Measurements from ENCODE around the gene IGF1R. TPM values are rescaled to one million over a fixed set of nuclear protein-coding genes. Genes with fewer than 3 reads are reported as not detected.

Gene IGF1R
- total and polyA plus RNA-seq, 2 of the 8 experiments (the other 6 are each of a cell fraction or from before 2014, with no cell fraction given), result 32.9 to 109 TPM

DNA sequence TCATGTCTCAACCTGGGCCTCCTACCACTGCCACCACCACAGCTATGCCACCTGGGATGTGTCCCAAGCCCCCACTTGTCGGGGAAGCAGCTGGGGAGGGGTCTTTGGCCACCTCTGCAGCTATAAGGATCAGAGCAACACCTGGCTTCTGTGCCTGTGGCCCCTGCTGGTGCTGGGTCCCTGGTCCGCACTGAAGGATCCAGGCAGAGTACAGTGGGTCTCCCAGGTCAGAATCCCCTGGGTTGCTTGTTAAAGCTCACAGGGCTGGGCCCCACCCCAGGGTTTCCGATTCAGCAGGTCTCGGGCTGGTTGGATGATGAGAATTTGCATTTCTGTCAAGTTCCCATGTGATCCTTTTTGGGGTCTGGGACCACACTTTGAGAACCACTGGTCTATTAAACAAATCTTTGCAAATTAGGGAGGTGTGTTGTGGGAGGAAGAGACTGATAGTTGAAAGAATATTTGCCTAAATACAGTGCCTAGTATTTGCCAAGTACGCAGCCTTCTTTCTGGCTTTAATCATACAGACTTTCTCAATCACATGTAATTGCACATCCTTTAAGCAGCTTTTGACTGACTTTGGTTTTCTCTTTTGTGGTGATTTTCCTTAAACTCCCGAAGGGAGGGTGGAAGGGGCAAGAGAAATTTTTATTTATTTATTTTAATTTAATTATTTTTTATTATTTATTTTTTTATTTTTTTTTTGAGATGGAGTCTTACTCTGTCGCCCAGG lies 127.3 kb downstream of the IGF1R start:
- Histone ChIP-seq H2BK20ac (ENCODE audit: low read length) (no peak overlapping the region), H3K79me2 (ENCODE audit: control insufficient read depth in 1 of 2, insufficient read depth in 2 of 2, low read length in 2 of 2) (peaks cover 26 to 90% of the 10 kb centered on the region in 2 experiments), H2AK5ac (ENCODE audit: low read depth, low read length) (0 out of 2 replicates have a peak overlapping the region, but pooled peaks have one; percentile 2), H3K4me3 (ENCODE audit: extremely low read depth in 1 of 4, insufficient read depth in 2 of 4, low read depth in 3 of 4, low read length in 4 of 4) (no peak overlapping the region), H3K56ac (replicated peaks; ENCODE audit: insufficient read length, low read depth, low read length) (no peak overlapping the region), H3K23me2 (ENCODE audit: low read depth, low read length) (no peaks in the 10 kb centered on the region), H3K18ac (ENCODE audit: extremely low read depth, low read length) (no peak overlapping the region), H2AFZ (ENCODE audit: low read length) (no peak overlapping the region), H3K4me1 (replicated peaks in 1 of 4; ENCODE audit: control insufficient read depth in 3 of 4, insufficient read depth in 4 of 4, low read length in 3 of 4) (peaks cover 13 to 35% (median 26%) of the 10 kb centered on the region in 4 experiments), H3K27ac (ENCODE audit: low read depth, low read length) (no peak overlapping the region), H2BK12ac (ENCODE audit: low read depth, low read length) (no peak overlapping the region), H2BK5ac (ENCODE audit: low read depth, low read length) (peak overlapping the region; percentile 20; the same call in 1 of the 2 replicates), H3K9me3 (ENCODE audit: insufficient read depth in 2 of 2, low read depth in 1 of 2, low read length in 1 of 2) (no peaks in the 10 kb centered on the region), H3K79me1 (ENCODE audit: low read depth, low read length) (peaks cover 19% of the 10 kb centered on the region), H4K5ac (ENCODE audit: insufficient read length, low read depth, low read length) (no peak overlapping the region), H3K27me3 (replicated peaks in 1 of 4; ENCODE audit: control insufficient read depth in 3 of 4, extremely low read depth in 1 of 4, insufficient read depth in 3 of 4, low read length in 3 of 4) (no peaks in the 10 kb centered on the region), H3K4me2 (ENCODE audit: insufficient read depth in 1 of 2, low read depth in 2 of 2, low read length in 2 of 2) (no peak overlapping the region), H3K9ac (replicated peaks in 1 of 4; ENCODE audit: extremely low read depth in 1 of 4, low read depth in 3 of 4, low read length in 3 of 4) (no peak overlapping the region), H3K36me3 (ENCODE audit: control insufficient read depth in 2 of 4, insufficient read depth in 4 of 4, low read length in 3 of 4) (no peaks in the 10 kb centered on the region), H2BK15ac (ENCODE audit: low read length) (no peak overlapping the region), H4K20me1 (replicated peaks in 1 of 2; ENCODE audit: control insufficient read depth in 1 of 2, insufficient read depth in 2 of 2, low read length in 2 of 2) (peaks cover 16 to 30% of the 10 kb centered on the region in 2 experiments), H4K8ac (ENCODE audit: extremely low read depth, insufficient read depth, low read length) (no peak overlapping the region; the same call in 1 of the 2 replicates), H3K4ac (replicated peaks; ENCODE audit: insufficient read length, low read depth, low read length) (no peak overlapping the region), H4K91ac (replicated peaks; ENCODE audit: insufficient read length, low read length) (no peak overlapping the region), H3K23ac (ENCODE audit: insufficient read length) (no peak overlapping the region), H3K14ac (ENCODE audit: insufficient read length) (peak overlapping the region; percentile 19), H2BK120ac (replicated peaks; ENCODE audit: low read depth, low read length) (no peak overlapping the region)
- CTCF ChIA-PET (ENCODE audit: partially characterized antibody), result interaction anchor here (0.8 kb wide), 1 partner anchor 69 kb away, joined by 3 read pairs; no protein-coding TSS in a partner anchor
- DNase-seq (ENCODE audit: low read depth in 1 of 2, low spot score in 2 of 2) (no peak), FAIRE-seq (no peak)
- POLR2A ChIA-PET (ENCODE audit: partially characterized antibody), result interaction anchor here (0.5 to 1.1 kb wide), 2 partner anchors 10 to 25 kb away, joined by 3 read pairs; no protein-coding TSS in a partner anchor
- 84% methylated on average over 7 of the region's 7 CpGs; no CpG with 5 or more reads in 1 of the 2 experiments for WGBS, 2 experiments (ENCODE audit: extremely low coverage in 1 of 2, insufficient coverage in 1 of 2, insufficient read length in 1 of 2, insufficient replicate concordance in 2 of 2, low coverage in 1 of 2, low lambda C conversion rate in 2 of 2, missing lambda C conversion rate in 1 of 2)
- TF ChIP-seq SRF (IDR thresholded peaks at IDR 0.05; ENCODE audit: low read depth, low read length) (no peak), RBBP5 (IDR thresholded peaks at IDR 0.05; ENCODE audit: borderline replicate concordance, low read depth, low read length) (no peak), BACH1 (IDR thresholded peaks at IDR 0.05; ENCODE audit: low read length) (no peak), SP2 (IDR thresholded peaks at IDR 0.05; ENCODE audit: low read length) (no peak), SIRT6 (IDR thresholded peaks at IDR 0.05; ENCODE audit: low read length) (no peak), NRF1 (IDR thresholded peaks at IDR 0.05; ENCODE audit: low read depth, low read length) (no peak), CREB1 (IDR thresholded peaks at IDR 0.05) (no peak), TCF12 (IDR thresholded peaks at IDR 0.05; ENCODE audit: low read depth, low read length) (no peak), PHF8 (conservative IDR thresholded peaks at IDR 0.05; ENCODE audit: low read depth, low read length) (no peak), BCL11A (IDR thresholded peaks at IDR 0.05; ENCODE audit: low read depth in 2 of 2, low read length in 2 of 2) (no peak), CTBP2 (IDR thresholded peaks at IDR 0.05; ENCODE audit: borderline replicate concordance, insufficient read depth, insufficient read length, low read length) (no peak), ASH2L (IDR thresholded peaks at IDR 0.05; ENCODE audit: low read length) (no peak), RAD21 (IDR thresholded peaks at IDR 0.05 in 1 of 2, conservative IDR thresholded peaks at IDR 0.05 in 1 of 2; ENCODE audit: low read depth in 2 of 2, low read length in 2 of 2) (no peak), SIX5 (IDR thresholded peaks at IDR 0.05; ENCODE audit: low read depth, low read length) (no peak)
